CD4-positive, alpha-beta memory T cell (primary cell): ENCODE data around the gene DDX41. TPM values are rescaled to one million over a fixed set of nuclear protein-coding genes. Genes with fewer than 3 reads are reported as not detected.

Source experiments
- CTCF ChIA-PET: fragments of 350-600 bp; sonication (Branson Sonifier 250); formaldehyde crosslinking; loops from one replicate; lab custom pipeline; 2021; ENCODE audit warnings: inconsistent platforms; ENCODE audit not compliant: partially characterized antibody; lab: Charles Lee
- POLR2A ChIA-PET: fragments of 350-600 bp; sonication (Branson Sonifier 250); formaldehyde crosslinking; loops from one replicate; lab custom pipeline; 2021; ENCODE audit not compliant: partially characterized antibody; lab: Charles Lee
- DNase-seq, 5 donors: peaks; one replicate each; pipeline versions ENCODE4 v3.0.0 to v3.0.0-alpha.2; 2020 to 2022; ENCODE audit warnings: mixed read lengths in 1 of 5
- H3K27ac ChIP-seq: one replicate; pipeline ENCODE4 v1.7.0; 2013; ENCODE audit warnings: low read depth, low read length
- H3K27me3 ChIP-seq: 2 replicates; pipeline ENCODE4 v1.7.0; 2013; ENCODE audit warnings: mild to moderate bottlenecking, low read length, moderate library complexity; ENCODE audit not compliant: insufficient read depth
- H3K36me3 ChIP-seq: 2 replicates; pipeline ENCODE4 v1.7.0; 2013; ENCODE audit warnings: mild to moderate bottlenecking, low read length, moderate library complexity; ENCODE audit not compliant: insufficient read depth
- H3K4me1 ChIP-seq: 2 replicates; pipeline ENCODE4 v1.7.0; 2013; ENCODE audit warnings: mild to moderate bottlenecking, low read length, moderate library complexity; ENCODE audit not compliant: insufficient read depth
- H3K4me3 ChIP-seq, 2 donors: one replicate each; pipeline ENCODE4 v1.7.0; 2013; ENCODE audit warnings: low read length in 2 of 2, mild to moderate bottlenecking in 1 of 2
- H3K9me3 ChIP-seq, 2 donors: one replicate each; pipeline ENCODE4 v1.7.0; 2013; ENCODE audit warnings: low read length in 2 of 2, control low read depth in 1 of 2; ENCODE audit not compliant: control insufficient read depth in 1 of 2
- H3K27ac Mint-ChIP-seq, 7 donors: one replicate each; pipeline ENCODE4 v1.8.0; 2020 to 2021; ENCODE audit warnings: mixed read lengths in 7 of 7, mild to moderate bottlenecking in 6 of 7, inconsistent platforms in 3 of 7, moderate library complexity in 3 of 7
- H3K27me3 Mint-ChIP-seq, 2 donors: one replicate each; pipeline ENCODE4 v1.8.0; 2020 to 2021; ENCODE audit warnings: mixed read lengths in 2 of 2
- H3K36me3 Mint-ChIP-seq, 2 donors: one replicate each; pipeline ENCODE4 v1.8.0; 2020 to 2021; ENCODE audit warnings: mixed read lengths in 2 of 2, inconsistent platforms in 1 of 2, mild to moderate bottlenecking in 1 of 2
- H3K4me1 Mint-ChIP-seq, 4 donors: one replicate each; pipeline ENCODE4 v1.8.0; 2020 to 2021; ENCODE audit warnings: mixed read lengths in 4 of 4, mild to moderate bottlenecking in 1 of 4
- H3K4me3 Mint-ChIP-seq, 8 donors: one replicate each; pipeline ENCODE4 v1.8.0; 2020 to 2021; ENCODE audit warnings: mixed read lengths in 8 of 8, mild to moderate bottlenecking in 7 of 8, moderate library complexity in 6 of 8, inconsistent platforms in 3 of 8
- H3K9me3 Mint-ChIP-seq, 8 donors: one replicate each; pipeline ENCODE4 v1.8.0; 2020 to 2021; ENCODE audit warnings: mixed read lengths in 8 of 8, mild to moderate bottlenecking in 5 of 8, inconsistent platforms in 3 of 8, moderate library complexity in 1 of 8
- intact Hi-C: fragments of 100-400 bp; cut with micrococcal nuclease; formaldehyde crosslinking; loops from one replicate; pipeline ENCODE4 v1.15.1; 2023
- polyA plus RNA-seq, 2 donors: library from polyadenylated mRNA; unstranded; fragments of 300-500 nt; fragmentation: Illumina TruSeq; gene quantifications; one replicate each; pipeline ENCODE4 v1.2.3, GENCODE V29; 2021
- total RNA-seq, 2 experiments: library from RNA; stranded (reverse); gene quantifications; one replicate each; pipeline ENCODE4 v1.2.3, GENCODE V29; 2021

The DDX41 gene
- total and polyA plus RNA-seq, 4 experiments from 2014 or later, result 47.6 to 80.3 (median 62.0) TPM

DNA sequence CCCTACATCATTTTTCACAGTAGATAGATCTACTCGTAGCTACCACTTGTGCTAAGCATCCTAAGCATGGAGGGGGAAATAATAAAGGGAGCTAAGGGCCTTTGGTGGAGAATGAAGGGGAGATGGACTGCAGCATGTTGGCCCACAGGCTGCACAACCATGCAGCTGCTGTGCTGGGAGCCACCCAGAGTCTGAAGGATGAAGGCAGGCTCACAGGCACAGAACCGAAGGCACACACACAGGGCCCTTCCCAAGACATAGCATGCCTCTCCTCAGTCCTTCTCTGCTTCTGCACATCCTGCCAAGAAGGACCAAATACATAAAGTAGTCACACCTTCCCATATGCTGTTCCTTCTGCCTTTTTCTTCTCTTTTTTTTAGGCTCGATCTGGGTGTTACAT lies 31.0 kb upstream of the DDX41 start:
- peak overlapping the region in 2 of 7 donors; percentile 50 to 70 for H3K27ac Mint-ChIP-seq

DNA sequence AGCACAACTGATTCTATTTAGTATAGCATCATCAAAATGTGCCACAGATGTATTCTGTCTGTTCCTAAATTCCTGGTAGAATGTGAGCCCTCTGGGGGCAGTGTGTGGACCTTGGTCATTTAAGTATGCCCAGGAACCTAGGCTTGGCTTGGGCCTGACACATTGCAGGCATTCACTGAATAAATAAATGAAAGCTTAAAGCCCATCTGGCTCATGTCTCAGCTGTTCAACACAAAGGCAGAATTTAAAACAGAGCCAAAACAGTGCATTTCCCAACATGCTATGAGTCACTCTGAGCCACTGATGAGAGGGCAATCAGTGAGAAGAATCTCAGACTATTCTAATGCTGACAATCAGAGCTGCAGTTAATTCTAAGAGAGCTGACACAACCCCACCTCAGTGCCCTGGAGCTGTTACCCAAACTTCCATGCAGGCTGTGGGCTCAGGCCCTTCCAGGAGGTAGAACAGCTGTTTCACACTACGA lies 29.5 kb upstream of the DDX41 start:
- Mint-ChIP-seq H3K27me3 (no peaks in the 10 kb centered on the region), H3K27ac (peak overlapping the region in 2 of 7 donors; percentile 1 to 35), H3K4me3 (no peak overlapping the region), H3K9me3 (no peaks in the 10 kb centered on the region), H3K36me3 (peaks cover 2 to 38% of the 10 kb centered on the region in 2 donors), H3K4me1 (peaks cover 15 to 49% (median 28%) of the 10 kb centered on the region in 4 donors)
- no peaks in the 10 kb centered on the region for H3K9me3 ChIP-seq
- ChIA-PET POLR2A (no interaction called here), CTCF (interaction anchor here (0.9 kb wide), 1 partner anchor 45 kb away, joined by 7 read pairs; no protein-coding TSS in a partner anchor)
- no peaks in the 10 kb centered on the region for H3K27me3 ChIP-seq
- peaks cover 11% of the 10 kb centered on the region for H3K36me3 ChIP-seq
- intact Hi-C loops, result no loop called here
- H3K27ac ChIP-seq, result no peak overlapping the region
- no peak overlapping the region for H3K4me3 ChIP-seq
- no peak for DNase-seq
- no peaks in the 10 kb centered on the region for H3K4me1 ChIP-seq

More for the DNA sequence above, 31.0 kb upstream of the DDX41 start:
- peaks cover 22 to 62% (median 34%) of the 10 kb centered on the region in 4 donors for H3K4me1 Mint-ChIP-seq
- no peak for DNase-seq
- Histone ChIP-seq H3K4me1 (peaks cover 8% of the 10 kb centered on the region), H3K36me3 (peaks cover 4% of the 10 kb centered on the region), H3K27ac (no peak overlapping the region), H3K4me3 (no peak overlapping the region), H3K9me3 (no peaks in the 10 kb centered on the region), H3K27me3 (no peaks in the 10 kb centered on the region)
- no peaks in the 10 kb centered on the region for H3K27me3 Mint-ChIP-seq
- intact Hi-C loops, result no loop called here
- ChIA-PET POLR2A (no interaction called here), CTCF (interaction anchor here (1.1 to 2.3 kb wide), 2 partner anchors 9 to 46 kb away, joined by 4 to 9 read pairs; no protein-coding TSS in a partner anchor)
- H3K9me3 Mint-ChIP-seq, result no peaks in the 10 kb centered on the region
- peaks cover 2 to 37% of the 10 kb centered on the region in 2 donors for H3K36me3 Mint-ChIP-seq
- H3K4me3 Mint-ChIP-seq, result peak overlapping the region in 1 of 8 donors; percentile 35

DNA sequence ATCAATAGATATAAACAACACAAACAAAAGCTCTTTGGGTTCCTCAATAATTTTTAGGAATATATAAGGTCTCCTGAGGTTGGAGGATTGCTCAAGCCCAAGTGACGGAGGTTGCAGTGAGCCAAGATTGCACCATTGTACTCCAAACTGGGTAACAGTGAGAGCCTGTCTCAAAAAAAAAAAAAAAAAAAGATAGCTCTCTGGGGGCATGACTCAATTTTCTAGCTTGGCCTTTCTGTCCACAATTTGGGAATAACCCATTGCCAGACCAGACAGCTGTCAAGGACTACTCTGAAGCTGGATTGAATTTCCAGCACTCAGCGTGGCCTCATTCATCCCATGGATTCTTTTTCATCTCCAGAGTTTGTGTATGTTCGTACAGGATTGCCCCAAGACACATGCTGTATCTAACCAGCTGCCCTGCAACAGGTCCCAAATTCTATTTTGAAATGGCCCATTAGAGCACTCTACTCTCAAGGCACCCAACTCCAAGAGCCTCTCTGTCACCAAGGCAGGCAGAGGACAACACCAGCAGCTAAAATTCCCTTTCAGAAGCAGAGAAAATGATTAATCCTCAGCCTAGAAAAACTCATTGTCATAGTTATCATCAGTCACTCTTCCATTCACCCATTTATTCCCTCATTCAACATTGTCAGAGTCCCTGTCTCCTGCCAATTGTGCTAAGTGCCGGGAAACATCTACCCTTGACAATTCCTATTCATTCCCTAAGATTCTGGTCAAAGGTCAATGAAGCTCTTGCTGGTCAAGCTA lies 28.9 kb upstream of the DDX41 start:
- intact Hi-C loops, result no loop called here
- Histone ChIP-seq H3K9me3 (no peaks in the 10 kb centered on the region), H3K4me1 (no peaks in the 10 kb centered on the region), H3K27ac (no peak overlapping the region), H3K27me3 (no peaks in the 10 kb centered on the region), H3K36me3 (peaks cover 11% of the 10 kb centered on the region), H3K4me3 (no peak overlapping the region)
- peaks cover 15 to 53% (median 28%) of the 10 kb centered on the region in 4 donors for H3K4me1 Mint-ChIP-seq
- peaks cover 2 to 38% of the 10 kb centered on the region in 2 donors for H3K36me3 Mint-ChIP-seq
- H3K9me3 Mint-ChIP-seq, result no peaks in the 10 kb centered on the region
- ChIA-PET POLR2A (interaction anchor here (0.7 kb wide), 1 partner anchor 25 kb away, joined by 4 read pairs; no protein-coding TSS in a partner anchor), CTCF (interaction anchor here (0.7 to 1.2 kb wide), 4 partner anchors 14 to 887 kb away, joined by 3 to 7 read pairs (median 4); no protein-coding TSS in a partner anchor)
- H3K27ac Mint-ChIP-seq, result peak overlapping the region in 3 of 7 donors; percentile 1 to 50 (median 19)
- H3K4me3 Mint-ChIP-seq, result no peak overlapping the region
- H3K27me3 Mint-ChIP-seq, result no peaks in the 10 kb centered on the region
- DNase-seq, result no peak

DNA sequence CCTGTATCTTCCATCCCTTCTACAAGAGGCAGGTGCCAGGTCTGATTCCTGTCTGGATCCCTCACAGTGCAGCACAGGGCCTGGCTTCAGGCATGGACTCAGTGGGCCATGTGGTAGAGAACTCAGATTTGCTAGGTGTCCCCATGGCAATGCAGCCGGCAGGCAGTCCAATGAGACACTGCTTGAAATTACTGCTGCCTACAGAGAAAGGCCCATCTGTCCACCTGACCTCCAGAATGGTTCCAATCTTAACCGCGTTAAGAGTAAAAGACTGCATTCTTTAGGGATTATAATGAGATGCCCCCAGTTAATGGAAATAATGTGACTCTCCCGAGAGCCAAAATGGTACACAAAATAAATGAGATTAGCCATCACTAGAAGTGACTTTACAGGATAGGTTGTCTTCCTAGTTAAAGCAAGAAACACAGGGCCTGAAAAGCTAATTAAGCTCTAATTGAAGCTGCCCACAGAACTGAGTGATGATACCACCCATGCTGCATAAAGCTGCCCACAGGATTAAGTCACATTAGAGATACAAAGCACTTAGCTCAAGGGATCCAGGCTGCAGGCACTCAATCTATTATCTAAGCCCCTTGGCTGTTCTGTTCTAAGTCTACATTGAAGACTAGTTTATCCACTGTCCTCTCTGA lies 26.2 kb upstream of the DDX41 start:
- Histone ChIP-seq H3K4me1 (no peaks in the 10 kb centered on the region), H3K27me3 (no peaks in the 10 kb centered on the region), H3K4me3 (no peak overlapping the region), H3K27ac (no peak overlapping the region), H3K36me3 (peaks cover 26% of the 10 kb centered on the region), H3K9me3 (no peaks in the 10 kb centered on the region)
- H3K4me1 Mint-ChIP-seq, result peaks cover 7 to 42% (median 17%) of the 10 kb centered on the region in 4 donors
- intact Hi-C loops, result no loop called here
- CTCF ChIA-PET, result no interaction called here
- peaks cover 6 to 52% of the 10 kb centered on the region in 2 donors for H3K36me3 Mint-ChIP-seq
- H3K4me3 Mint-ChIP-seq, result no peak overlapping the region
- no peak for DNase-seq
- no peaks in the 10 kb centered on the region for H3K9me3 Mint-ChIP-seq
- H3K27ac Mint-ChIP-seq, result peak overlapping the region in 4 of 7 donors; percentile 1 to 79 (median 26)
- H3K27me3 Mint-ChIP-seq, result no peaks in the 10 kb centered on the region
- POLR2A ChIA-PET, result no interaction called here

DNA sequence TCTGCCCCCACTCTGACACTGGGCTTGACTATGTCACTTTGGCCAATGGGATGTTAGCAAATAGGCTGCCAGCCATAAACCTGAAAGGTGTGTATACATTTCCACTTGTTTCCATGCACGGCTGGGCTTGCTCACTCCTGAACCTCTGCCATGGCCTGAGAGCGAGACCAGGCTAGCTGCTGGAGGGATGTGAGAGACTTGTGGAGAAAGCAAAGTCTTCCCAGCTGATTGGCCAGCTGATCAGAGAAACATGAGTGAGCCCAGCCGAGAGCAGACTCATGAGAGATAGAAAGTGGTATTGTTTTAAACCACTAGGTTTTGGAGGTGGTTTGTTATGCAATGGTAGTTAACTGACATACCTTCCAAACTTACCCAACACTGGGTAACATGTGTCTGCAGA lies 23.7 kb upstream of the DDX41 start:
- CTCF ChIA-PET, result interaction anchor here (1.5 kb wide), 1 partner anchor 24 kb away, joined by 3 read pairs; the partner anchor contains the start of gene DDX41
- Histone ChIP-seq H3K4me1 (no peaks in the 10 kb centered on the region), H3K27ac (no peak overlapping the region), H3K36me3 (peaks cover 38% of the 10 kb centered on the region), H3K9me3 (no peaks in the 10 kb centered on the region), H3K4me3 (no peak overlapping the region), H3K27me3 (no peaks in the 10 kb centered on the region)
- Mint-ChIP-seq H3K4me1 (peaks cover 3 to 26% (median 9%) of the 10 kb centered on the region in 4 donors), H3K36me3 (peaks cover 13 to 56% of the 10 kb centered on the region in 2 donors), H3K9me3 (no peaks in the 10 kb centered on the region), H3K27me3 (no peaks in the 10 kb centered on the region), H3K4me3 (no peak overlapping the region), H3K27ac (peak overlapping the region in 1 of 7 donors; percentile 48)
- intact Hi-C loops, result no loop called here
- no peak for DNase-seq
- POLR2A ChIA-PET, result no interaction called here

DNA sequence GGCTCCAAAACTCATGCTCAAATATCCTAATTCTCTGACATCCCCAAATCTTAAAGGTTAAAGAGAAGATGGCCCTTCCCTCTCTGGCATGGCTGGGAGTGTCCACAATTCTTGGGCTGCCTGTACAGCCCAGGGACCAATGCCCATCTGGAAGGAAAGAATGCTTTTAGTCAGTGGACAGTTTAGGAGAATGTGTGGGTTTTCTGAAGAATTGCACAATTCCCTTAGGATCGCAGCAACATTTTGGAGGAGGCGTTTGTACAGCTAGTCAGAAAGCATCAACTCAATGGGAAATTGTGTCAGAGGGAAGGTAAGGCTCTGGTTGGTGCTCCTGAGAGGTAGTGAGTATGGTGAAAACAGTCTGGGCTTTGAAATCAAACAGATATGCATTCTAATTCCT lies 22.6 kb upstream of the DDX41 start:
- no peak overlapping the region for H3K4me3 Mint-ChIP-seq
- H3K4me1 Mint-ChIP-seq, result peaks cover 0 to 22% (median 9%) of the 10 kb centered on the region in 4 donors
- peak overlapping the region in 3 of 7 donors; percentile 47 to 79 (median 57) for H3K27ac Mint-ChIP-seq
- intact Hi-C loops, result no loop called here
- Histone ChIP-seq H3K9me3 (no peaks in the 10 kb centered on the region), H3K4me3 (no peak overlapping the region), H3K36me3 (peaks cover 38% of the 10 kb centered on the region), H3K27me3 (no peaks in the 10 kb centered on the region), H3K27ac (no peak overlapping the region), H3K4me1 (no peaks in the 10 kb centered on the region)
- POLR2A ChIA-PET, result no interaction called here
- peaks cover 19 to 62% of the 10 kb centered on the region in 2 donors for H3K36me3 Mint-ChIP-seq
- CTCF ChIA-PET, result interaction anchor here (1.5 kb wide), 1 partner anchor 23 kb away, joined by 3 read pairs; the partner anchor contains the start of gene DDX41
- H3K27me3 Mint-ChIP-seq, result no peaks in the 10 kb centered on the region
- DNase-seq, result no peak
- no peaks in the 10 kb centered on the region for H3K9me3 Mint-ChIP-seq

DNA sequence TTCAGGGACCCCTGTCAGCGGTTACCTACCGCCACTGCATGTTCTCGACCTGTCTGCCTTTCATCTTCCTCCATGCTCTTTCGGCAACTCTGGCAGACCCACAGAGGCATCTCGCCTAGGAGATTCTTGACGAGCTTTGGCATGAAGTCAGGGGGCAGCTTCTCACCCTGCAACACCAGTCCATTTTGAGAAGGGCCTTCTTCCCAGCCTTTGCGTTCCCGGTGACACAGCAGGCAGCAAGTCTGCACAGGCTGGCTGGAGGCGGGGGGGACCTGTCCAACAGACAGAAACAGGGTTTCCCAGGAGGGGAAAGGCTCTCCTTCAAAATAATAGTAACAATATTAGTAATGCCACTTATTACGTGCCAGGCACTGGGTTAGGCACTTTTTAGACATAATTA lies 22.1 kb upstream of the DDX41 start:
- no peak for DNase-seq
- Histone ChIP-seq H3K4me3 (no peak overlapping the region), H3K4me1 (no peaks in the 10 kb centered on the region), H3K9me3 (no peaks in the 10 kb centered on the region), H3K36me3 (peaks cover 40% of the 10 kb centered on the region), H3K27ac (no peak overlapping the region), H3K27me3 (no peaks in the 10 kb centered on the region)
- Mint-ChIP-seq H3K4me3 (no peak overlapping the region), H3K36me3 (peaks cover 19 to 64% of the 10 kb centered on the region in 2 donors), H3K27ac (no peak overlapping the region), H3K9me3 (no peaks in the 10 kb centered on the region), H3K27me3 (no peaks in the 10 kb centered on the region), H3K4me1 (peaks cover 0 to 18% (median 9%) of the 10 kb centered on the region in 4 donors)
- ChIA-PET CTCF (interaction anchor here (1.1 to 1.5 kb wide), 2 partner anchors 23 to 68 kb away, joined by 3 to 4 read pairs; partner anchors contain the start of gene DDX41), POLR2A (no interaction called here)
- intact Hi-C loops, result no loop called here
